NCI-H2107 treated with DMSO at 0.1 percent for 48 hours (cell line): ENCODE results near the gene SP9.

ENCODE experiments used
- DNase-seq: peaks from one replicate; lab custom pipeline; 2025; ENCODE audit not compliant: unreplicated experiment; lab: John Stamatoyannopoulos, UW

Gene SP9

DNA sequence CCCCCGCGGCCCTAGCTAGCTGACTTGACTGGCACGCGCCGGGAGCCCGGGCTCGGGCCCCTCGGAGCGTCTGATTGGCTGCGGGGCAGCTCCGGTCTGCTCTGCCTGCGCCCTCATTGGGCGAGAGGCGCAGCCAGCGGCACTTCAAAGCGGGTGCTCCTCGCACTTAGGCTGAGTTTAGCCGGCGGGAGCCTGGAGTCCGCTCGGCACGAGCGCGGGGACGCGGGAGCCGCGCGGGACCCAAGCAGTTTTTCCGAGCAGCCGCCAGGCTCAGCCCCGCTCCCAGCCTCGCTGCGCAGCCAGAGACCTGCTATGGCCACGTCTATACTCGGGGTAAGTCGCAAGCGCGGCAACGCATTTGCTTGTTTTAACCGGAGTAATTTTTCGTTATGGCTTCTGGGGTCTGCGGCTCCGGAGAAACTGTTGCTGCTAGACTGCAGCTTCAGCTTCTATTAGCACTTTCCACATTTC is at the start of gene SP9:
SP9 (plus strand) TSS at position 174 of the 471 bp plus-strand sequence; CDS start at position 313, 139 bp downstream.
- no peak for DNase-seq

DNA sequence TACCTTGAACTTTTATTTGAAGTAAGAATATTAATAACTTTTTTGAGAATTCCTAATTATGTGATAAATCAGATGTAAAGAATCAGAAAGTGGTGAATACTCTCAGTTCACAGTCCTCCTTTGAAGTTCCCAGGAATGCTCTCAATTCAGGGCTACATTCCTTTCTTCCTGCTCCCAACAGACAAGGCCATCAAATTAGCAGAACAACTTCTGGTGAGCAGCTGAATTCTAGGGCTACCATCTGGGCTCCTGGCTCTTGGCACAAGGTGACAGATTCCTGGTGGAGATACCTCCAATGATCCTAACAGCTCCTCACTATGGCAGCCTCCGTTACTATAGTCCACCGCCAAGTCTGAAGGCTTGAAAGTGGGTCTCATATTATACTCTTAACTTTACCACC is 48.6 kb upstream of the SP9 start:
- no peak for DNase-seq

DNA sequence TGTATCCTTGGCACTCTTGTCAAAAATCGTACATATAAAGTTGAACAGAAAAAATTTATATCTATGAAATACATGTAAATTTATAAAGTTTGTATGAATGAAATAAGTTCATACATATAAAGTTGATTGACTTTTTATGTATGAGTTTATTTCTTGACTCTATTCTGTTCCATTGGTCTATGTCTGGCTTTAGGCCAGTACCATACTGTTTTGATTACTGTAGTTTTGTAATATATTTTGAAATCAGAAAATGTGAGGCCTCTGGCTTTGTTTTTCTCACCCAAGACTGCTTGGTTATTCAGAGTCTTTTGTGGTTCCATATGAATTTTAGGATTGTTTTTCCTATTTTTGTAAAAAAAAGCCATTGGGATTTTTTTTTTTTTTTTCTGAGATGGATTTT is 41.8 kb upstream of the SP9 start:
- no peak for DNase-seq

DNA sequence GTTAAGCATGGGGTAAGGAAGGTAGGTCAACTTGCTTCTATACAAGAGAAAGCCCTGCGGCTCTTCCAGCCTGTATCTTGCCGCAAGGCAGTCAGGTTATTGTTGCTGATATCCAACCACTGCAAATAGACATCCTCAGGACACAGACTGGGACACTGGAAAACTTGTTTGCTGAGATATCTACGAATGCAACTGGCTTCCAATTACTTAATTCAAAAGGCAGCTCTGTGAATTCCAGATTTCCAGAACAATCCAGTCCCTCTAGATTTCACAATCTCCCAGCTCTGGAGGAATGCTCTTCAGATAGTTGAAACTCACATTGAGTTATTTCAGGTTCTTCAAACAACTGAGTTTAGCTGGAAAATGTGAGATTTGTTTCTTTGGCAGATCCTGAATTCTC is 34.6 kb upstream of the SP9 start:
- DNase-seq: no peak

DNA sequence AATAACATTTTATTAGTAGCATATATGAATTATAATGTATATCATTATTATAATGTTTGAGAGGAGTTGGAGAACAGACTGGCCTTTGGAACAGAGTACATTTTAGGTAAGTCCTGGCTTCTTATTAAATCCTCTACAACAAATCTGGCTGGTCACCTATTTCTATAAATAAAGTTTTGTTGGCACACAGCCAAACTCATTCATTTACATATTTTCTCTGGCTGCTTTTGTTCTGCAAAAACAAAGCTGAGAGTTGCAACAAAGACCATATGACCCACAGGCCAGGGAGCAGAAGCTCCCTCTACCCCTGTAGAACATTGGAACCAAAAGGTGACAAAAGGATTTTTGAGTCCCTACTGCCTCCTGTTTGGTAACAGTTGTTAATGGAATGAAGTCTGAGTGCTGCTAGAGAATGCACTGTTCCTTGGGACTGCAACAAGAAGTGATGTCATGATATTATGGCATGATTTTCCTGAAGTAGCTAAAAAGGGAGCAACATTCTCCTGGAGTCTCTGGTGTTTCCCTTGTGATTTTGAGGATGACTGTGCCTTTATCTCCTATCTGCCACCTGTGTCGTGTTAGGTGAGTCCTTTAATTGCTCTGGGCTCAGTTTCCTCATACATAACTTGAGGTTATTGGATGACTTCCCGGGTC is 22.0 kb upstream of the SP9 start:
- DNase-seq: no peak

DNA sequence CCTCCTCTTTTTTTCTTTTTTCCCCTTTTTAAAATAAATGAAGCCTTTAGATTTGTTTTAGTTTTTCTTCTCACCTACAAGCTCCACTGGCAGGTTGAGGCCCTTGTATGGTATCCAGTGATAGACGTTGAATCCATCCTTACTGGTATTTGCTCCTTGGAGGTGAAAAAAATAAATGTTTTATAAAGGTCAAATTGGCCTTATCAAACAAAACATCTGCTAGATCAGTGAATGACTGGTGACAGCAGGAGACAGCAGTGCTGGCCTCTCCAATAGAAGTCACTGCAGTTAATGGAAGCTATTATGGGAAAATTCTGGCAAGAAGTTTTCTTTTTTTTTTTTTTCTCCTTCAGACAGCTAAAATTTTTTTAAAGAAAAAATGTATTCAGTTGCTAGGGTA is 12.6 kb upstream of the SP9 start:
- no peak for DNase-seq

DNA sequence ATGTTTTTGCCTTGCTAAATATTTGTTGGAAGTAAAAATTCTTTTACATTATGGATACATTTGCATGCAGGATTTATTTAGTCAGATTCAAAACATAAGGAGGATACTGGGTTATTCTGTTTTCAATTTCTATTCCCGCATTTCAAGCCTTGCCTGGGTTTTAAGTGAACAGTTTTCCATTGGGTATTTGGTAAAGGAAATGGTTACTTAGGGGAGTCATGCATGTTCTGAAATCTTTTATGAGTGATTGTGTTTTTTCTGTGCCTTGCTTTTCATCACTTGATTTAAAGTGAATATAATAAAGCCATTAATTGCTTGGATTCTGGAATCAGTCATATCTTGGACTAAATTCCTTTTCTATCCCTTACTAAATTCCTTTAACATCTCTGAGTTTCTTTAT is 12.0 kb upstream of the SP9 start:
- no peak for DNase-seq

DNA sequence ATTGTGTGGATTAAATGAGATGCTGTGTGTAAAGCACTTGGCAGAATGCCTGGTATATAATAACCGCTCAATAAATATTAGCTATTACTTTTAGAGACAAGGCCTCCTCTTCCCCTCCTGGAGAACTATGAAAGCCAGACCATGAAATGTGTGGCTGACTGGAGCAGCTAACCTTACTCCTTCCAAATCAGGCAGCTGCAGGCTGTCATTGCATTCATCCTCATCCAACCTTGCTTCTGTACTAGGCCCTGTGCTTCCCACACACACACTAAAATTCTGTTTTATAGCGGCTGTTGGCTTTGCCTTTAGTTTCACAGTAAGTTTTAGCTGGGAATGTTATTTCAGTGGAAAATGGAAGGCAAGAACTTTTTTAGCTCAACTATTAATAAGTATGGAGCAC is 10.2 kb upstream of the SP9 start:
- no peak for DNase-seq

DNA sequence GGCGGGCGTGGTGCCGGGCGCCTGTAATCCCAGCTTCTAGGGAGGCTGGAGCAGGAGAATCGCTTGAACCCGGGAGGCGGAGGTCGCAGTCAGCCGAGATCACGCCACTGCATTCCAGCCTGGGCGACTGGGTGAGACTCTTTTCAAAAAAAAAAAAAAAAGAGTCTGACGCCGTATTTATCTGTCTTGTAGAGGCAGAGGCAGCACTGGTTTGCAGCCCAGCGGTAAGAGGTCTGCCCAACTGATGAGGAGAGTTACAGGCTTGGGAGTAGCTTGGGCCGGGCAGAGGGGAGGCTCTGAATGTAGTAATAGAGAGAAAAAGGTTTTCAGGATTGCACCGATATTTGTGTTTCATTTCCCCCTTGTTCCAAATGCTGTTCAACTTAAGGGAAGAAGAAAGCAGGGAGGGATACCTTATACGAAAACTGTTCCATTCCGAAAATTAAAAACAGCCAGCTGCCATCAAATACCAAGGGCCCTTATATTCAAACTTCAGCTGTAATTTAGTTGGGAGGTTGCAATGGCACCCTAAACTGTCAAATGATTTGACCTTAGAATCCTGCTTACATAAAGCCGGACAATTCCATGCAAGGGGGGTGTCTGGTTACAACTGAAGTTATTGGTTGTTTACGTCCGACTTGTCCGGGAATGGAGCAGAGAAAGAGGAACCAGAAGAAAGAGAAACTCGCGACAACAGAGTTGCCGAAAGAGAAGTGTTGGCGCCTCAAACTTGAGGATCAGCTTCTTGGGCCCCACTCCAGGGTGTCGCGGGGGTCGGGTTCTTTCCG is 9.2 kb upstream of the SP9 start:
- DNase-seq: no peak

DNA sequence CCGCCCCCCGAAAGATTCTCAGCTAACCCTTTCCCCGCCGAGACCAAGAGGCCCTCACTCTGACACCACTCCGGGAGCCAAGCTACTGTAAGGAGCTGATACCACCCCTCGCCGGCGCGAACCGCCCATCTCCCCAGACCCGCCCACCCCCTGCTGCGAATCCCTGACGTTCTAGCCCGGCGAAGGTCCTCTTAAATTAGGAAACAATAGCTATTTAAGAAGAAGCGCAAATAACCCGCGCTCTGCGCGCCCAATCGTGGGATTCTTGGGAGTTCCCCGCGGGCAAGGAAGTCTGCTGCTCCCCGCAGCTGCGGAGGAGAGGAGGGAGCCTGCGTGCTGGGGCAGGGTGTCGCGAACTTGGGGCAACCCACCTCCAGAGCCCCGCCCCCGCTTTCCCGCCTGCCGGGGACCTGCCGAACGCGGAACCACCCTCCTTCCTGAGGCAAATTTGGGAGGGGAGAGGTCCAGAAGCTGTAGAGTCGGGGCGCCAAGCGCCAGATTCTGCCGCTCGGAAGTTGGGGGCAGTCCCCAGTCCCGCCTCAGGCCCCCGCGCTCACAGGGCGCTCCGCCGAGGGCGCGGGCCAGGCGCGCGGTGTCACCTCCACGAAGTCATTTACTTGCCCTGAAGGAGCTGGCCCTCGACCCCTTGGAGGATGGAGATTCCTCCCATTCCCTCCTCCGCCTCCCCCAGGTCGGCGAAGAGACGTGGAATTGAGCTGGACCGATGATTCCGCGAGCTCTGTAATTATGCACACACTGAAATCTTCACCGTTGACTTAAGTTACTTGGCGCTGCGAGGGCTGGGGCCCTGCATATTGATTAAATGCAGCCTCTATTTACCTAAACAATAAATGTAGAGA is 8.4 kb upstream of the SP9 start:
- DNase-seq: no peak

DNA sequence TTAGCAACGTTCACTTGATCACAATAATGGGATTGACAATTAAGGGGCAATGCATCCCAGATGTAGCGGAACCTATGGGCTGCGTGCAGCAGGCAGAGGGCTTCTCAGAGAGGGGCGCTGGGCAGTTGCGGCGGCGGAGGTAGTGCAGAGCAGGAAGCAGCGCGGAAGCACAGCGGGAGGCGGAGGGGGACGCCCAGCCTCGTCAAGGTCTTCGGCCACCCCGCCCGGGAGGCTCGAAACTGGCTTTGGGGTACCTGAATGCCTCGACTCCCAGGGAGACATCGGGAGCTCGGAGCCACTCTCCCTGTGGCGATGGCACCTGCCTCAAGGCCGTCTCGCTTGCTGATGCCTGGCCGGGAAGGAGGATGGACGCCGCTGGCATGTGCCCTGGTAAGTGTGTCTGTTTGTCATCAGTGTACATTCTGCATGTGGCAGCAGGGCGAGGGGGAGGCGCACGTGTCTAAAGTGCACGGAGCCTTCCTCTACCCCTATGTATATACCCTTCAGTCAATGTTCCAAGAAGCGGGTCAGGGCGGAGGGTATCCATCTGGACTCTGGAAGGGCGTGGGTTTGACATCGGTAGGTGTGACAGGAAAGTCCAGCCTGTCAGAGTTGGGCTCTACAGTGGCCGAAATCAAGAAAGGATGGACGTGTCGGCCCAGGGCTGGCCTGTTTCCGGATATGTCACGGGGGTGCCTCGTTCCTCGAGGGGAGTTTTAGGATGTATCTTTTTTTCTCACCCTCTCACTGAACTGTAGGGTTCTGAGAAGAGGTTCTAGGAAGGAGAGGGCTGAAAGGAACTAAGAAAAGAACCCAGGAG is 7.5 kb upstream of the SP9 start:
- no peak for DNase-seq

DNA sequence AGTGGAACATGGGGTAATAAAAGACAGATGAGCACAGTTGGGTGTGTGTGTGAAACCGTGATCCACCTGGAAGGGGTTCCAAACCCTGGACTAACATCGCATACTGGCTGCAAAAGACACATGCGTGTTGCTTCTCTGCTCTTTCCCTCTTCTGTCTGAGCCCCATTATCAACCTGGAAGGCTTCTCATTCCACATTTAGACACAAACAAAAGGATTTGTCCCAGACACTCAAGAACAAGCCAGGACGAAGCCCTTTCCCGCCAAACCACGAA is 7.0 kb upstream of the SP9 start:
- no peak for DNase-seq

DNA sequence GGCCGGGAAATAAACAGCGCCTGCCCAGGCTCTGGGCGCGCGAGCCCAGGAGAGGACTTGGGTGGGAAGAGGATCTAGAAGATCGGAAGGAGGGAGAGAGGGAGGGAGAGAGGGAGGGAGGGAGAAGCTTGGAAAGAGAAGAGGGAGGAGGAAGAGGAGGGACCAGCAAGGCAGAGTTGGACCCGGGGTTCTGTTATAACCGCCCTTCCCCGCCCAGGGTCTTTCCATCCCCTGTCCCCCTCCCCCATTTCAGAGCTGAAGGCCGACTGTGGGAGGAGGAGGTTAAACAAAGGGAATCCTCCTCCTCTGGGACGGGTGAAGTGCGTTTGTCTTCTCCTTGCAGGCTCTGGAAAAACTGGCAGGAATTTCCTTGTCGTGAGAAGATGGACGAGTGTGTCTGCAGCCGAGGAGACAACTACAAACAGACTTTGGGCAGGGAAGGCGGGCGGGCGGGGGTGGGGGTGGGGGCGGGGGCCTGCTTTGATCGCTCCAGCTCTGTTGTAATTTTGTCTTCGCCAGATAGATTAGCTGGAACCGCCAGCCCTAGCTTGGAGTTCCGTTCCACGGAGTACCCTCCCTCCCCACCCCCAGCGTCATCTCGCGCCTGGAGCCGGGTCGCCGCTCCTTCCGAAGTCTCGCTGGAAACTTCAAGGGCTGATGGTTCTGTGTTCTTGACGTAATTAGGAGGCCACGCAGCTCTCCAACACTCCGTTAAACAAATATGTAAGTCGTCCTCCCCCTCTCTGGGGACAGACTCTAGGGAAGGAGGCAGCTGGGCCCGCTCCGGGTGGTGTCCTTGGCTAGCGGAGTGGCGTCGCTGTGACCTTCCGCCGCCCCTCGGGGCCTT is 6.4 kb upstream of the SP9 start:
- DNase-seq: no peak

DNA sequence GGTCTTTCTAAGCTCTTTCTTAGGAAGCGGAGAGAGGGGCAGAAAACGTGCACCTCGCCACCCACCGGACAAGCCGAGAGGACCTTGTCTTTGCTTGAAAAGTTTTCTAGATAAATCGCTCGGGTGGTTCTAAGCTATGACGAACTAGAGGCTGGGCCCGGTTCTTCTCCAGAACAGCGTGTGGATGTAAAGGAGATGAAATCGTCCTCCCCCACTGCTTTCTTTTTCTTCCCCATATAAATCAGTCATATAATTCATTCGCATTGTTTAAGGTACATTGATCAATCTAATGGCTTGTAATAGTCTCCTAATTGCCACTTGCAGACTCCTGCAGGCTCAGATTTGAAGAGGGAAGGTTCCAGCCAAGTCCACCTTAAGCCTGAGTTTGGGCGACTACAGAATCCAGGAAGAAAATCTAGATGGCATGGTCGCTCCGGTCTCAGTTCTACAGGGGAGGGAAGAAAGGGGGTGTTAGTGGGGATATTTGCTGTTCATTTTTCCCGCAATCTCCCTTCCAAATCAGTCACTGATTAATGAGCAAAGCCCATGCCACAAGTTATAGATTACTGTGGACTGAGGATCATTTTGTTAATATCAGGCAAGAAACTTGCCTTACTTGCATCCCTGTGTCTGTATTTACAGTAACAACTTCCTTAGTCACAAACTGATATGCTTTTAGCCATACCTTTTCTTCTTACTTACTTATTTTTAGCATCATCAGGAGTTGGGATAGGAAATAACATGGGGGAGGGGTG is 5.6 kb upstream of the SP9 start:
- no peak for DNase-seq

DNA sequence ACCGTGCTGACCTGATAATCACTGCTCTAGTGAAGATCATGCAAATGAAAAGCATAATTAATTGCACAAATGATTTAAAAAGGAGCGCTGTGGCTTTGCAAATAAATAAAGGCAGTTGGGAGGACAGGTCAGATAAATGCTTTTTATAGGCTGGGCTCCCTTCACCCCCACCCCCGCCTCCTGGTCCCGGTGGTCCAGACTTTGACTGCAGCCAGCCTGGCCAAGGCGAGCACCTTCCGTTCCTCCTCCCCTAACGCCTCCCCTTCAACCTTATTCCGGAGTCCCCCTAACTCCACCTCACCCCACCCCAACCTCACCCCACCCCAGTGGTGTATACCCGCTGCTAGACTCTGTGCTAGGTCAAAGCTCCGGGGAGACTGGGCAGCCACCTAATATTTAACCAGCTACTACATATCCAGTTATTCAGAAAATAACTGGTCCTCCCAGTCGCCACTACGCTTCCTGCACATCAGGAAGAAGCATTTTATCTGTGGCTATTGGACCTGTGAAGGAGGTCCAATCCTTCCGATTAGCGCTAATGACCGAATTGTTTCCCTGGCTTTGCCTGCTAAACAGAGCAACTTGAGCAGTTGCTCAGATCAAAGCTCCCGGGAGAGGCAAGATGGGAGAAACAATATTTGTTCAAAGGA is 3.7 kb upstream of the SP9 start:
- no peak for DNase-seq

DNA sequence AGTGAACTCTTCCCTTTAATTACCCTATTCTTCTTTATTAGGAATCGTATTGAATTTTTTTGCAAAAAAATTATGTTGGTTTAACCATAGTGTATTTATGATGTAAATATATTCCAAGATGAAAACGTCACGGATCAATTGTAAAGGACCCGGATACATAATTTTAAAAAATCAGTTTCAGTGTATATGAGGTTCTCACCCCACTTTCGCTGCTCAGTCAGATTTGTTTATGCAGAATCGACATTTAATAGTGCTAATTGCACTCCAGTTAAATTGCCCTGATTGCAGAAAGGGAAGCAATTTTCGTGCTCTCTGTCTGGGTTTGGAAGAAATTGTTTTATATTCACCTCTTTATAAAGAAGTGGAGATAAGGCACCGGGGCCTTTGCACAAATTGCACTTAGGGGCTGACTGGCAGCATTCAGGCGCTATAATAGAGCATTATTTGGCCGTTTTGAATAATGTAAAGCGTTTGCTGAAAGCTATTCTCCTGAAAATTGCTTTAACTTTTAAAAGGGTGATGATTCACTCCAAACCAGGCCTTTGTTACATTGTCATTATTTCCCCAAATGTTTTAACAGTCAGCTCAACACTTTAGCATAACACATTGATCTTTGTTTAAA is 3.0 kb upstream of the SP9 start:
- DNase-seq: no peak

DNA sequence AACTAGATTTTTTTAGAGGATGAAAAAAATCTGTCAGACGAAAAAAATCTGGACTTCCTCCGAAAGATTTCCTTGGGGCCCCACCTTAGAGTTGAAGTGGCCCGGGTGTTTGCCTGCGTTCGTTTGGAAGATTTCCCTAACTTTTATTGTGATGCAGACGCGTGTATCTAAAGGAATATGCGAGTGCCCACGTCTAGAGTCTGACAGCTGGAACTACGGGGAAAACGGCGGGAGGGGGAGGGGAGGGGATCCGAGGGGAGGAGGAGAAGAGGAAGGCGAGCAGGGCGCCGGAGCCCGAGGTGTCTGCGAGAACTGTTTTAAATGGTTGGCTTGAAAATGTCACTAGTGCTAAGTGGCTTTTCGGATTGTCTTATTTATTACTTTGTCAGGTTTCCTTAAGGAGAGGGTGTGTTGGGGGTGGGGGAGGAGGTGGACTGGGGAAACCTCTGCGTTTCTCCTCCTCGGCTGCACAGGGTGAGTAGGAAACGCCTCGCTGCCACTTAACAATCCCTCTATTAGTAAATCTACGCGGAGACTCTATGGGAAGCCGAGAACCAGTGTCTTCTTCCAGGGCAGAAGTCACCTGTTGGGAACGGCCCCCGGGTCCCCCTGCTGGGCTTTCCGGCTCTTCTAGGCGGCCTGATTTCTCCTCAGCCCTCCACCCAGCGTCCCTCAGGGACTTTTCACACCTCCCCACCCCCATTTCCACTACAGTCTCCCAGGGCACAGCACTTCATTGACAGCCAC is 2.4 kb upstream of the SP9 start:
- DNase-seq: no peak

DNA sequence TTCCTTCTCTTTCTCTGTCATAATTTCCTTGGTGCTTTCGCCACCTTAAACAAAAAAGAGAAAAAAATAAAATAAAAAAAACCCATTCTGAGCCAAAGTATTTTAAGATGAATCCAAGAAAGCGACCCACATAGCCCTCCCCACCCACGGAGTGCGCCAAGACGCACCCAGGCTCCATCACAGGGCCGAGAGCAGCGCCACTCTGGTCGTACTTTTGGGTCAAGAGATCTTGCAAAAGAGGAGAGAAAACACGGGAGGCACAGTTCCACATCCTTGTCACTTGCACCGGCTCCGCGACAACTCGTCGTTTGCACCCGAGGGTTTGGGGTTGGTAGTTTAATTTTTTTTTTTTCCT is 1.8 kb upstream of the SP9 start:
- no peak for DNase-seq
